GM18499 (cell line): ENCODE measurements around the gene SRBD1.
A peak's percentile ranks its signal among the peaks of the same experiment; 100 is the strongest.

Experiments
- ATAC-seq: cut with Tn5 transposase; IDR thresholded peaks from one replicate; pipeline ENCODE4 v1.9.1; 2021; ENCODE audit warnings: moderate number of reproducible peaks; ENCODE audit not compliant: insufficient read depth, unreplicated experiment

The SRBD1 gene

DNA sequence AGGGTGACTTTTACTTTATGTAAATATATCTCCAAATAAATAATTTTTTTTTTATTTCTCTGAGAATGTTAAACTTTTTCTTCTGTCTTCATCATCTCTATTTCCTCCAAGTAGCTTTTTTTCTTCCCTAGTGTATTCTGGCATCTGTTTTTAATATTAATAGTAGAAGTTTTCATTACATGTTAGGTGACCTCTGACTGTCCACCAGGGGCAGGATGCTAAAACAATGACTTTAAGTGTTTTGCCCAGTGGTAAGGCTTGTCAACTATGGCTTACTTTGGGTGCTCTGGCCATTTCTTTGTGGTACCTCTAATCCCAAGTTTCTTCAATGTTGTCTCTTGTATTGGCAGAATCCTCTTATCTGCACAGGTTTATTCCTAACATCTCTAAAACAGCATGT lies 127.1 kb downstream of the SRBD1 start:
- no peak for ATAC-seq

DNA sequence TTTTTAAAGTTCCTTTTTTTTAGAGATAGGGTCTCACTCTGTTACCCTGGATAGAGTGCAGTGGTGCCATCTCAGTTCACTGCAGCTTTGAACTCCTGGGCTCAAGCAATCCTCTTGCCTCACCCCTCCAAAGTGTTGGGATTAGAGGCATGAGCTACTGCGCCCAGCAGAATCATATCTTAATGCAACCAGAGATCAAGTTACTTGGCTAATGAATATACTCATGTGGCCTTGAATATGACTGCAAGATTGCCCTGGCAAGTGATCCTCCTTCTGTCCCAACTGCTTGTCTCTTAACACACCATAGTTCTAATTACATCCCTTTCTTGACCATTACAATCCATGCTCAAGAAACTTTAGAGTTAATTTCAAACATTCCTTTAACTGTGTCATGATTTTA lies 133.5 kb downstream of the SRBD1 start:
- no peak for ATAC-seq

DNA sequence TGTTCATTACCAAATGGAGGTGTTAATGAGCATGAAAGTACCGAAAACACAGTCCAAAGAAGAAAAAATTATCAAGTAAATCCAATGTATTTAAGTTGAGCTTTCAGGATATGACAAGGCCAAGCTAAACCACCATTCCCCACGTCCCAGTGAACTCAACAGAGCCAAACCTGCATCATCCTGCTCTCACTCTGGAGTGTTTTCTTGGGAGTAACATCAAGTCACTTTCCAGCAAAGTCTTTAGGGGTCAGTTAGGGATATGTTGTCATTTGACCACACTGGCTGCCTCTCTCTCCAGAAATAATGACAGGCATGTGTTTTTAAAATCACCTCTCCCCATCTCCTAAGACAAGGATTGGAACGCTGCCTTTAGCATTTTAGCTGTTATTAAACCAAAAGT lies 140.5 kb downstream of the SRBD1 start:
- ATAC-seq = no peak

DNA sequence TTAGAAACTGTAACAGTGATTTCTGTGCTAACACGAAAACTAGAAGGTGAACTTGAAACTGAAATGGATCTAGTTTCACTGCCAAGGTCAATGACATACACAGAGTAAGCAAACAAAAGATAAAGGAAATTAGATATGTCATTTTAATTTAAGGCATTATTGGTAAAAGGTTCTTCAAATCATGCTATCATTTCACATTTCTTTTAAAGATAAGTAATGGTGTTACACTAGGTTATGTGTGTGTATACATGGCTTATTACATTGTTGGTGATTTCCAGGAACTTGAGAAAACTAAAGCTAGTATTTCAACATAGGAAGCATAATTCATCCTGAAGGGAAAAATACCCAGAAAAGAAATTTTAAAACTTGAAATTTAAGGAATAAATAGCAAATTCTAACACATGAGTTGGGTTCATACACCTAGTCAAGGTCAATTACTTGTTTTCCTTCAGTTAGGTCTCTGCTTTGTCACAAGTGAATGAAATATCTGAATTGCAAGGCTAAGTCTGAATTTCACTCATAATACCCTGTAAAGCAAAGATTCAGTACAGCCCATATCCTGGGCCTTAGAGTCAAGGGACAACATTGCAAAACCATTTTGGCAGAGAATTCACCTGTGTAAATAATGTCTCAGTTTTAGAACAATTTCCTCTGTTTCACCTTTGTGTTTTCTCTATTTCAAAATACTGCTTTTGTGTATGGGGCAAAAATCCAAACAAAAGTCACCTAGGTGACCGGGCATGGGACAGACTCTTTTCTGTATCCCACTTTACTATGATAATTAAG lies 141.6 kb downstream of the SRBD1 start:
- no peak for ATAC-seq

DNA sequence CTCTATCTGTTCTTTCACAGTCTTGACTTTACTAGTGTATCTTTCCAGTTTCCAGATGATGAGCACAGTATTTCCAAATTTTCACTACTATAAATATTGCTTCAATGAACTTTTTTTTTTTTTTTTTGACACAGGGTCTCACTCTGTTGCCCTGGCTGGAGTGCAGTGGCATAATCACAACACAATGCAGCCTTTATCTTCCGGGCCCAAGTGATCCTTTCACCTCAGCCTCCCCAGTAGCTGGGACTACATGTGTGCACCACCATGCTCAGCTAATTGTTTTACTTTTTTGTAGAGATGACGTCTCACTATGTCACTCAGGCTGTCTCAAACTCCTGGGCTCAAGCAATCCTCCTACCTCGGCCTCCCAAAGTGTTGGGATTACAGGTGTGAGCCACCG lies 142.8 kb downstream of the SRBD1 start:
- no peak for ATAC-seq

DNA sequence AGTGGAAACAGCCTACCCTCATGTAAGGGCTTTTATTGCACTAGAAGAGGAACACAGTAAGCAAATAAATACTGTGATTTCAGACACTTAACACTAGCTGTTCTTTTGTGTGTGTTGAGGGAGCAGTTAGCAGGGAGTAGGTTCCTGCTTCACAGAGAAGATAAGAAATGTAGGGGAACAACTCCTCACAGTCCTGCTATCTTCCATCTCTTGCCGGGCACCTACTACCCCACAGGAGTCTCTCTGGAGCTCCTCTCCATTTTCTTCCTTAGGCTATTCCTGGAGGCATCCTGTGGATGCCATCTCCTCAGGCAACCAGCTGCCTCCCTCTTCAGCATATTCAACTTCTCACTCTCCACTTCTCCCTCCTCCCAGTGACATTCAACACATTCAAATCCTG lies 145.0 kb downstream of the SRBD1 start:
- ATAC-seq = no peak

DNA sequence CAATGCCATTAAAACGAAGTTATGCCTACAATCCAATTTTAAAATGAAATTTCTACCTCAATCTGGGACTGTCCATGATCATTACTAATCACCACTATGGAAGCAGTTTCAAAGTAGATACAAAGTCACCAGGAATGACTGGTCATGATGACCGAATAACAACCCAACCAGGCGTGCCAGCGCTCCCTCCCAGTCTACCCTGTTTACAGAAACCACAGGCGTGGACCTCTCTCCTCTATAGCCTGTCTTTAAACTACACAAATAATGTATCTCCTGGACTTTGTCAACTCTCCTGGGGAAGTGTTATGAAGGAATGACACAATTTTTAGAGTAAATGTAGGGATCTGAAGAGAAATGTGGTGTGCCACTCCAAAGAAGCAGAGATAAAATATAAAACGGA lies 150.2 kb downstream of the SRBD1 start:
- no peak for ATAC-seq

DNA sequence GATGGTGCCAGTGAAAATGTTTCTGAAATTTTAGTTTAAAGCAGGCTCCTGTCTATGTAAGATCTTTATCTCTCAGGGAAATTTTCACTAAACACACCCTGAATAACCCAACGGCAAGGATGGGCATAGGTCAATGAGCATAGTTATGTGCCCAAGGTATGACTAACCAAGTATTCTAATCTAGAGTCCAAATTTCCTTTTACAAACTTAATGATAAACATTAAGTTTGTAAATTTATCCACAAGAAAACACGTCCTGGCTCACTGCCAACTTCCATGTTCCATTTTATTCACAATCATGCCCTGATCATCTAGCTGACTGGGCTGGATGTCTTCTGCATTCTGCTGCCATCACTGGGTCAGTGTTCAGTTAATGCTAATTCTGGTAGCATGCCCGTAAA lies 151.2 kb downstream of the SRBD1 start:
- ATAC-seq = no peak

DNA sequence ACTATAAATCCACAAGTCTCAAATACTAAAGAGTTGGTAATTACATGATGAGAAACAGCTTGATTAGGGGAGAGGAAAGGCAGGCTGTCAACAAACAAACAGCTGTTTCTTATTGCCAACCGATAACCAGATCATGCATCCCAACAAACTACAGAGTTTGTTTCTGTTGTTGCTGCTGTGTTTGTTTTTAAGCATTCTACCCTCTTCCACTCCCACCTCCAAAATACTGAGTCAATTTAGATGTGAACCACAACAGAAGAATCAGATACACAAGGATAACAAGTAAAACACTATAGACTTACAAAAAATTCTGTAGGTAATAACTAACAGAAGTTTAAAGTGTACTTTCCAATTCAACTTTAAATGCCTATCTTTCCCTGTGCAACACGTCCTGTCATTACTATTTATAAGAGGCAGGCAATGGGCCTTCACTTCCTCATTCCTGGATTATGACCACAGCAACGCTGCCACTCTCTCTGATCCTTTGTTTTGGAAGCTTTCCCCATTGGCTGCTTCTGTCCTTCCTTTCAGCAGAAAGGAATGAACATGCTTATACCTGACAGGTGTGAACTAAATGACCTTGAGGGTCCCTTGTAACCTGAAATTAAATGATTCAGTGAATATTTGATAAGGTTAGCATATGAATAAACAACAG lies 152.0 kb downstream of the SRBD1 start:
- no peak for ATAC-seq

DNA sequence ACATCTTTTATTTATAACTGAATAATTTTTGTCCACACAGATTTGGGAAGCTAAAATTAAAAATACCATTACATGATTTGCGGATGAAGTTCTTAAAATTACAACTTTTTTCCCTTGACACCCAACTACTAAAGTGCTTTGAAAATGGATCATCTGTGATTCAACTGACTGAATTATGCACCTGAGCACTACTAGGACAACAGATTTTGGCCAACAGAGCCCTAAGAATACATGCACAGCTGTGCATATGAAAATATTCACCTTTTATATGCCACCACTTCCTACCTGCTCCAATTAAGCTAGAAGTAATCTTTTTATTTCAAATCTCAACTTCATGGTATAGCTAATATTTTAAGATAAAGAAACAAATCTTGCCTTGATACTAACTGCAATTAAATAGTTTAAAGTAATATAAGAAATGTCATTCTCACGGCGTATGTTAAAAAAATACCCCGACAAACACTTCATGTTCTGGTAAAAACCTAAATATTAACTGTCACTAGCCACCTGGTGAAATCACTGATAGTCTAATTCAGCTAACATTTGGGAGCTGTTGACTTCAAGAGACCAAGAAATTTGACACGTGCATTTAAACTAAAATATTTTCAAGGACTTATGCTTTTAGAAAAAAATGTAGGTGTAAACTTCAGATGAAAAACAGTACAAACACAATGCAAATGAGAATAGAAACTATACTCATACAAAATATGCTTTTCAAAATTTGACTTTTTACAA lies 153.7 kb downstream of the SRBD1 start:
- no peak for ATAC-seq

DNA sequence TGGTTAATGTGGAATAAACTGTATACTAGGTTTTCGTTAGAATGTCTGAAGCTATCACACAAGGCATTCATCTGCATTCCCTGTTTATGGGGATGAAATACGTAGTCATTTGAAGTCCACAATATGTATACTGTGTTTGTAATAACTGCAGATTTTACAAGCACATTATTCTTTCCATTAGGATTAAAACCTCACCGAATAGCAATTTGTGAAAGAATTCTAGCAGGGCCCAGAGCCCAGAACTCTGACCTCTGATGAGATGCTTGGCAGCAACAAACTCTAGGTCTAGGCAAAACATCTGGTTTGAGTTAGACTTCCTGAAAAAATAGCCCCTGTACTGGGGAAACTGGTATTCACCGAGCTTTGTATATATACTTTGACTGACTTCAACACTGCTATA lies 158.2 kb downstream of the SRBD1 start:
- no peak for ATAC-seq

DNA sequence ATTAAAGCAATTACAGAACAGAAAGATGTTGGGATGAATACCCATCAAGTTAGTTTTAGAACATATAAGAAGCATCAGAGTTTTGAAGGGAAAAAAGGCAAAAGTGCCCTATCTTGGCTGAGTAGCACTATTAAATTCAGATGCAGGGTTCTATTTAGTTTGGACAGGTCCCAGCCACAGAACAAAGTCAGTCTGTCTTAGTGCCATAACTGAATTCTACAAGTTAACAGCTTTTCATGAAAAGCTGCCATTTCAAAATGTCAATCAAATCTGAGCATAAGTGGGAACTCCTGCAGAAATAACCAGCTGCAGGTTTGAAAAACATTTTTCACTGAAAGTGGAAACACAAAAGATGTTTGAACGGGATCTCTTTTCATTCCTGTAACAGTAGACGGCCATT lies 160.4 kb downstream of the SRBD1 start:
- ATAC-seq = no peak

DNA sequence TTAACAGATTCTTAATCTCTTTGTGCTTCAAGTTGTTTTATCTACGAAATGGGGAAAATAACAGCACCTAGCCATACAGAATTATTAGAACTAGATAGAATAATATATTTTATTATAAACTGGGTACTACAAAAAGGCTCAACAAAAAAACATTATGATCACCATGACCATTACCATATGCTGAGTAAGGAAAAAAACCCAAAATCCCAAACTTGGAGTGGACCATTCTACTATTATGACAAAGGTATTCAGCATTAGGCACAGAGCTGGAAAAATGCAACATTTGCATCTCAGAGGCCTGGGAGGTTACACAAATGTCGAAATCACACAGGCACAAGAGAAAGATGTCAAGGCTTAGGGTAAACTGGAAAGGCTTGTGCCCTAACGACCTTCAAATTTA lies 162.8 kb downstream of the SRBD1 start:
- ATAC-seq = no peak

DNA sequence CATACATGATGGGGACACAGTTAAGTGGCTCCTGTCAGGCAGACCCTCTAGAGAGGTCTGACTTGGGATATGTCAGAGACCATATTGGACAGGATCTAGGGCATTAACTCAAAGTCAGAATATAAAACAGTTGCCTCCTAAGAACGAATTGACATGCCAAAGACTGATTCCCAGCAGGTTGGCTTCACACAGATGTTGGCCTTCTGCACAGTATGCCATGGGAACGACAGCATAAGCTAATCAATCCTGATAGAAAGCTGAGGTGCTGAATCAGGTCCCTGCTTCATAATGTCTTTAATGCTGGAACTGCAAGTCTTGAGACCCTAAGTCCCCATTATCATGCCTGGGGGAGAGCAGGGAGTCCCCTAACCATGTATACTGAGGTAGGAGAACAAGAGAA lies 165.1 kb downstream of the SRBD1 start:
- ATAC-seq = no peak

DNA sequence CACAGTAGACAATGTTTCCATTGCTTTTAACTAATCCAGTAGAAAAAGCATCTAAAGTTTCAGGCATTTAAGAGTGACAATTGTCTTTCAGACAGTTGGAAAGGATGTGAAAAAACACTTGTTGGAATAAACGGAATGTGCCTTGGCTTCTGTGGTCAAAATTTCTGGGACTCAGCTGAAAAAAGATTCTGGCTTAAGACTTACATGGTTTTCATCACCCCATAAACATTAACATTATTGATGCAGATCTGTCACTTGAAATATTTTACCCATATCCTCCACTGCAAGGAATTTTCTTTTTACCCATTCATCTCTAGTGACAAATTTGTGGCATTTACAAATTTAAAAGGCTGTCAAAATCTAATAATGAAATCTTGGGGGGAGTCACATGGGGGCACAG lies 166.0 kb downstream of the SRBD1 start:
- no peak for ATAC-seq

DNA sequence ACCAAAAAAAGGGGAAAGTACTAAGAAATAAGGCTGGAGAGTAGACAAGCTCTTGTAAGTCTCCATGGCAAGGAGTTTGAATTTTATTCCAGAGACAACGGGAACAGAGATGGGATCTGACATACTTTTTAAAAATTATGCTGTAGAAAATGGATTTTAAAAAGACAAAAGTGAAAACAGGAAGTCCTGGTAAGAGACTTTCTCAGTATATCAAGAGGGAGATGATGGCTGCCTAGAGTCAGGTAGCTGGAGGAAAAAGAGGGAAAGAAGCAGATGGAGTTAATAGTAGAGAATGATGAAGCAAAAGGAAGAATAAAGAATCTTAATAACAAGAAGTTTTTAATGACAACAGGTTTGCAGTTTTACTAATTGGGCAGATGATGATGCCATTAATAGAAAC lies 168.1 kb downstream of the SRBD1 start:
- no peak for ATAC-seq

DNA sequence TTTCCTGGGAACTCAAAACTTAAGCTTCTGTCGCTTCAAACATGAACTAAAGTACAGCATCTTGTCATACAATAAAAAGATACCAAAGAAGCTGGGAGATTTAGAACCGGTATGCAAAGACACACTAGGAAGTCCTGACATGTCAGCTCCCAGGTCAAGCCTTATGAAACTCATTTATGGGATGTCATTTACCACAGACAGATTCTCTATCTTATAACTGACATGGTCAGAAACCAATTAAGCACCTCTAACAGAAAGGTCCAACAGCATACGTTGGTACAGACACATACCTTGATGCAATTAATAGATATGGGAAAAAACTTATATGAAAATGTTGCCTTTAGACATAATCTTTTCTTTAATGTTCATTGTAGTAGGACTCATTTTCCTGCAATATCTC lies 169.0 kb downstream of the SRBD1 start:
- ATAC-seq = no peak

DNA sequence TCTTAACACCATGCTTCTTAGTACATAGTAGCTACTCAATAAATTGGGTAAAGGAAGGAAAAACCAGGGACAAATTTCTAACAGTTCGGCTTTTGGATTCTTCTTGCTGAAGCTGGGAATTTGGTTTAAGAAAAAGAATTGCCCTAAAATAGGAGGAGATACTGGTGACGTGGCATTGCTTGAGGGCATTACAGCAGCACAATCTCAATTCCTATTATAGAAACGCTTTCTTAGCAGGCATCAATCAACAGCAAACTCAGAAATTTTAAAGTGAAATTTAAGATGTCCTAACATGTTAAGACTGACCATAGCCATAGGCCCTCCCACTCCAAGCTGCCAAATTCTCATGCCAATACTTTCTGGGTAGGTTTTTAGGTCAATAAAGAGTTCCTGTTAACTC lies 169.5 kb downstream of the SRBD1 start:
- ATAC-seq = no peak

DNA sequence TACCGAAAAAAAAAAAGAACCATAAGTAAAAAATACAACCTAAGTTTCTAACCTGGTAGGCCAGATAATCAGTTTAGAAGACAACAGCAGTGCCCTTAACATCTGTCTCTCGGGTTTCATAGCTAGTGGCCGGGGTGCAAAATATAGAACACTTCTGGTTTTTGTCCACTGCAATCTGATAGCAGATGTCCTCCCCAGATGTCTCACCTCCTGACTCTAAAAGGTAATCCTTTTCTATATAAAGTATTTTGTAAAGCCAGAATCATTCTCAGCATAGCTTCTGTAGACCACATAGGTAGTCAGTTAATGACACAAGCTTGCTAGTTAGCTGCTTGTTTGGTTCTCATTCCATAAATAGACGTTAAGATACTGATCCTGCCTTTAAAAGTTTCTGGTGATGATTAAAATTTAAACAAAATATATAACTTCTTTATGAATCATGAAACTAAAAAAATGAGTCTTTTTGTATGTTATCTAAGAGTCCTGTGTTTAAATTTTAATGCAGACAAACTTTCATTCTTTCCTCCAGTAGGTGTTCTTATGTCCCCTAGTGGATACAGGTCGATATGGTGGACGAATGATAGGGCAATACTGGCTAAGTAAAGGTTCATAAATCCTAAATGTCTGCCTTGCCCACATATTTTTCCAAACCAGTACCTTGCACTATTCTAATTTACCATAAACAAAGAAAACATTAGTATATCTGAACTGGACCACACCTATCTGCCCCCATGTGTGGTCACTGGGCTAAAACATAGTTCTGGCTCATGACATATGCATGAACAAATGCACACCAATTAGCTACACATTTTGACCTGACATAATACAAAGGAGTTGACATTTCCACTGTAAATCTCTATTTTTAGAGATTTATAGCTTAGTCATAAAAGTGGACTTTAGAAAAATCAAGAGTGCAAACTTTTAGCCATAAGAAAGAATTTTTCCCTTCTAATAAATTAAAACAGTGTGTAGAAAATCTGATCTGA lies 171.0 kb downstream of the SRBD1 start:
- ATAC-seq = peak; percentile 41

DNA sequence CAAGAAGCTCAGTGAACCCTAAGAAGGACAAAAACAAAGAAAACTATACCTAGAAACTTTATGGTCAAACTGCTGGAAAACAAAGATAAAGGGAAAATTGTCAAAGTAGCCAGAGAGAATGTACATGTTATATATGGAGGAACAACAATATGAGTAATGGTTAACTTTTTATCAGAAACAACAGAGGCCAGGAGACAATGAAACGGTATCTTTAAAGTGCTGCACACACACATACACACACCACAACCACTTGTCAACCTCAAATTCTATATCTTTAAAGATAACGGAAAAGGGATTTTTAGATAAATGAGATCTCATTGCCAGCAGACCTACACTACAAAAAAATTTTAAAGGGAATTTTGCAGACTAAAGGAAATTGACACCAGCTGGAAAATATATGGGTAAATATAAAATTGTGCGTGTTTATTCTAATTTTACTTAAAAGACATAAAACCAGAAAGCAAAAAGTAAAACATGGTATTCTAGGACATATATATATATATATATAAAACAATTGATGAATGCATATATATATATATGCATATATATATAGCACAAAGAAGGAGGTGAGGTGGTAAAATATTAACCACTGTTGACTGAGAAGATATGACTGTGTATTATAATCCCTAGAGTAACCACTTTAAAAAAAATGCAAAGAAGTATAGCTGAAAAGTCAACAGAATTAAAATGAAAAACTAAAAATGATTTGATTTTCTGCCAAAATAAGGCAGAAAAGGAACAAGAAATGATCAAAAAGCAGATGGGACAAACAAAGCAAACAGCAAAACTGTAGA lies 172.0 kb downstream of the SRBD1 start:
- no peak for ATAC-seq
